Inferior parietal cortex (tissue), 1 donor: Measurements from ENCODE around the gene CEACAM21.
"Not testable (repeated sequence)": the region's sequence is repeated elsewhere in the genome, so short reads cannot be mapped to it uniquely, and the experiment has no call there.

Experiments
- DNase-seq: peaks from one replicate; pipeline ENCODE4 v3.0.0-alpha.2; 2016; ENCODE audit errors: extremely low spot score

CEACAM21 gene

DNA sequence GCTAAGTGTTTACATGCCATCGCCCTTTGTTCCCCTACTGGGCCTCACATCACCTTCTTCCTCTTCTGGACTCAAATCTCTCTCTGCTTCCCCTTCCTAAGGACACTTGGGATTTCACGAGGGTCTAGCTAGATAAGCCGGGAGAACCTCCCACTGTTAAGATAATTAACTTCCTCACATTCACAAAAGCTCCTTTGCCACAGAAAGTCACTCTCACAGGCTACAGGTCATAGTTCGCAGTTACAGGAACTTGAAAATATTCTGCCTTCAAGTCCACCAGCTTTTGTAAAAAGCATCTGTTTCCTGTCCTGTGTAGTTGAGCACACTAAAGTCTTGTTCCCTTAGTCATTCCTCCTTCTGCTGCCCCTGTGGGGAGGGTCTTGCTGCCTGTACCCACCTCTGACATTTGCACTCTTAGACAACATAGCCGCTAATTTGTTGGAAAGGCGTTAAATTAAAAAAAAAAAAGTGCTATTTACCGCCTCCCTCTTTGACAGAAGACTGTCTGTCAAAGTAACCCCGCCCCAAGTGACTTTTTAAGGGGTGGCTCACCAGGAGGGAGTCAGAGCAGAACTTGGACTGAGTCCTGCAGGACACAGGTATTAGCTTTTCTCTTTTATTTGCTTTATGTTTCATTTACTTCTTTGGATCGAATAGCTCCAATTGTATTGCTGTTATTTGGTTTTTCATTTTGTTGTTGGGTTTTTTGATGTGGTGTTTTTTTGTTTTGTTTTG is 26.8 kb upstream of the CEACAM21 start:
- no peak for DNase-seq

DNA sequence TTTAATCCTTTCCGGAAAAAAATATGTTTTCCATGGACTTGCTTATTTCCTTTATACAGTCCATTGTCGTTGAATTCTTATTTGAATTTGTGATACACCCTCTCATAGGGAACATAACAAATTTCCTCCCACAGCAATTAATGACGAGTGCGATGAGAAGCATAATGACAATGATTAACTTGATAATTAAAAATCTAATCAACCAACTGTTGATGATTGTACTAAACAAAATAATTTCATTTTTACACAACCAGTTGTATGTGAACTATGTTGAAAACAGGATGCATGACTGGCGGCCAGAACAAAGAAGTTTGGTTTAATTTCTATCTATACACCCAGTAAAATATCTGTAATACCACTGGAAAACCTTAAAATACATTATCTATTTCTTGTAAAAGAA is 26.1 kb upstream of the CEACAM21 start:
- DNase-seq = no peak

DNA sequence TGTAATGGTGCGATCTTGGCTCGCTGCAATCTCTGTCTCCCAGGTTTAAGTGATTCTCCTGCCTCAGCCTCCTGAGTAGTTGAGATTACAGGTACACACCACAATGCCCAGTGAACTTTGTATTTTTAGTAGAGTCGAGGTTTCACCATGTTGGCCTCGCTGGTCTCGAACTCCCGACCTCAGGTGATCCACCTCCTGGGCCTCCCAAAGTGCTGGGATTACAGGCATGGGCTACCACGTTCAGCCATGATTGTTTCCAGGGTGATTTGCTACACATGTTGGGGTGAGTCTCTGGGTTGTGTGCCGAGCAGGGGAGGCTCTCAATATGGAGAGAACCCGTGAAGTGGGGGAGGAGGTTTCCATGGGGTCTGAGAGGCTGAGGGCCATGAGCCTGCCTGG is 24.8 kb upstream of the CEACAM21 start:
- DNase-seq = no peak

DNA sequence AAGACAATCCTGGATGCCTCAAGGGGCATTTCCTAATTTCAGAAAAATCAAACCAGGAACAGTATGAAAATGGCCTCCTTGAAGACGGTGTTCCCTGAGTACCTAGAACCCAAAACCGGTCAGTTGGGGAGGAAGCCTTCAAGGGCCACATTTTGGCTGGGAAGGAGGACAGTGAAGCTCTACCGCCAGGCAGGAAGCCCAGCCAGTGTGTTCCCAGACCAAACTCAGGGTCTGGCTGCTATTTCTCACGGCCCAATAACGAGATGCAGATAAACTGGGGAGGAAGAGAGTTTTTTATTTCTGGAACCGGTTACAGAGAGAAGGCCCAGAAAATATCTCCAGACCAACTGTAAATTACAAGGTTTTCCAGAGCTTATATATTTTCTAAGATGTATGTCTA is 24.3 kb upstream of the CEACAM21 start:
- no peak for DNase-seq

DNA sequence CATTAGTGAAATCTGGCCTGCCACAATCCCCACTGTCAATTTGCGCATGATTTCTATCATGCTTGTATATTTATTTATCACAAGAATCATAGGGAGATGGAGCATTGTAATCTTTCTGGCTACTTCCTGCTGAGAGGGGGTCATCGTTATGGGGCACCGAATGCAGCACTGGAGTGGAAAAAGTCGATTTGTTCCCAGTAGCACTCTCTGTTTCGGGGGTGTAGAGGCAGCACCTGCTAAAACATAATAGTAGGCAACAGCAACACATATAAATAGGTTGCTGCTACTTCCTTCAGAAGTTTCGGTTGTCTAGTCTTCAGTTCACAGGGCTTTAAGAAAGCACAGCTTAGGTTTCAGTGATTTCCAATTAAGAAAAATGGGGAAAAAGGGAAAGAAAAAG is 23.4 kb upstream of the CEACAM21 start:
- DNase-seq = no peak

DNA sequence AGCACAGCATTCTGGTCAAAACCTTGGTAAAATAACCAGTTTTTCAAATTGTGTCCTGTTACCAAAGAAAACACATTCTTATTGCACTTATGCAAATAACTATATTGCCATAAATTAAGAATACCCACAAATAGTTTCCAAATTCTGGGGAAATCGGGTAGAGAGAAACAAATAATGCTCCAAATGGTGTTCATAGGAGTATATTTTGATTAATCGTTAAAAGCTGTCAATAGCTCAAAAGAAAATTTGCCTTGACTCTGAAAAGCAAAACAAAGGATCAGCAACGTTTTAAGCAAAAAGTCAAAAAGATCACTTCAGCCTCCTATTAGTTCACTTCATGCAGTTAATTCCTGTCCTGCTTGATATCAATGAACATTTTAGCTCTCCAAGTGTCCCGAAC is 22.2 kb upstream of the CEACAM21 start:
- no peak for DNase-seq

DNA sequence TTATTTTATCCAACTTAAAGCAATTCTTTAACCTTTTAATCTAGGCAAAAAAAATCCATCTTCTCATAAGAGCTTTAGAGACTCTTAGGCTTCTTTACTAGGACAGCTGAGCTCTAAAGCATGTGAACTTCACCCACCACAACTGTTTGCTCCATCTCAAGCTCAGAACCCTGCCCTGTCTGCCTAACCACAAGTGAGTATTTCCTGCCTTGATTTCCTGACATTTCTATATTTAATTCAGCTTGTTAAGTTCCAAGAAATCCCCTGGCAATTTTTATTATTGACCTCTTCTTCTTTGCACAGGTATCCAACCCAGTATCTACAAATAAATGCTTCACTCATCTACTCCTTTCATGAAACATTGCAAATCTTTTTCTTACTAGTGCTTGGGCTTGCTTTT is 21.1 kb upstream of the CEACAM21 start:
- DNase-seq = no peak

DNA sequence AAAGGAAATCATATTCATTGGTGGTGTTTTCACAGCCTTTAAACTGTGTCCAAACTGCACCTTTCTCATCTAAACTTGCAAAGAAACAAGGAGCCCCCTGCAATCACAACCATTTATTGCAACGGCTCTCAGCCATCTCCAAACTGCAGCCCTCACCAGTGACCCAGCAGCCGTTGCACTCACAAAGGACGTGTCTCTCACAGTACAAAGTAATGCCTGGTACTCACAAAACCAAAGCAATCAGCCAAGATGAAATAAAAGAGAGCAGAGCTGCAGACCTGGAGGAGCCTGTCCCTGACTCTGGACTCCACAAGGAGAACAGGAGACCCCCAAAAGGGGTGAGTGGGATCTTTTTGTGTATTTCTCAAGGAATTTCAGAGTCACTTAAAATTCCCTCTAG is 20.2 kb upstream of the CEACAM21 start:
- no peak for DNase-seq

DNA sequence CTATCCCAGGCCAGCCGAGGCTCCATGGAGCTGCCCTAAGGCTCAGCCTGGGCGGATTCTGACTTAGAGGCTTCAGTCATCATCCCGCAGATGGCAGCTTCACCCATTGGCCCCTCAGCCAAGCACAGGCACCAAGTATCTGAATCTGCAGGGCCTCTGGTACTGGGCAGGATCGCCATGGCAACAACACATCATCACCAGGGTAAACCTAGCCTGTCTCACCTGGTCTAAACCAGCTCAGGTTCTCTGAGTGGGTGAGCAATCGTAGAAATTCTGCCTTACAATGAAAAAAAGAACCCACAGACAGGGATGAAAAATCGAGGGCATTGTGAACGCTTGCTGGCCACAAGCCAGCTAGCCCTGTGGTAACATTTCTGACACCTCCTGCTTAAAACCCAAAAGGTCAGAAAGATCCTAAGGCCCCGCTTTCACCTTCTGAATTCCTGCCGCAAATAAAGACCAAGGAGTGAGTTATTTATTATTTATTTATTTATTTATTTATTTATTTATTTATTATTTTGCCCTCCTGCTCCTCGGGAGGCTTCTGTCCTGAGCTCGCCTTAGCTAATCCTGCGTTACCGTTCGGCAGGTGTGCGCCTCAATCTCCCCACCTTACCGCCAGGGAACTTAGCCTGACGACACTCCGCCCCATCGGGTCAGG is 12.0 kb upstream of the CEACAM21 start:
- no peak for DNase-seq

DNA sequence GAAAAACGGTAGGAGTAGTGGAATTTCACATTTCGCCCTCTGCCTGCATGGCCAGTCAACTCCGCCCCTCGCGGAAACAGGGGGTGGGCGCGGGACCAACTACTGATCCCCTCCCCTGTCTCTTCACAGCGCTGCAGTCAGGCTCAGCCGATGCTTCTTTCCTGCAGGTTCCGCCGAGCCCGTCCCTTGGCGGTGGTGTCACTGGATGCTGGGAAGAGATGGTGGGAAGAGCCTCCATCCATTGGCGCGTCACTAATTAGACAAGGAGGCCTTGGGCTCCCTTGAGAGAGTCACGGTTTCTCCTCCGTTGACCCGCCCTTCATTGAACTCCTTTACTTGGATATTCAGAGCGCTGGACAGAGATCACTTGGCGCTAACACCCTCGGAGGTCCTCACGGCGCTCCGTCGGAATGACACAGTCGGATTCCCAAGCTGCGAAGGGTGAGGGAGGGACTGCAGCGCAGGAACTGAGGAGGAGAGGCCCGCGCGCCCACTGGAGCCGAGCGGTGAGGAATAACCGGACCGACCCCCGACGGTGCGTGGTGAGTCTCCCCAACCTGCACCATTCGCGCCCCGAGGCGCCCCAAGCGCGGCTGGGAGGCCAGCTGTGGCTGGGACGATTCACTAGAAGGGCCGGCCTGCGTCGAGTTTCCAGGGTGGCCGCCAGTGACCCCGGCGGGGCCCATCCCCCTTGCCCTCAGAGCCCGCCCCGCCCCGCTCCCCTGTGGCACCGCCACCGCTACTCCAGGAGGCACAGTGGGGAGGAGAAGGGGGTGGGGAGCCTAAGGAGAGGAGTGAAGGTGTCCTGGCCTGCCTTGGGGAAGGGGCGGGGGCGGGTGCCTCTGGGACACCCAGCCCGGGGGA is 11.2 kb upstream of the CEACAM21 start:
- no peak for DNase-seq

DNA sequence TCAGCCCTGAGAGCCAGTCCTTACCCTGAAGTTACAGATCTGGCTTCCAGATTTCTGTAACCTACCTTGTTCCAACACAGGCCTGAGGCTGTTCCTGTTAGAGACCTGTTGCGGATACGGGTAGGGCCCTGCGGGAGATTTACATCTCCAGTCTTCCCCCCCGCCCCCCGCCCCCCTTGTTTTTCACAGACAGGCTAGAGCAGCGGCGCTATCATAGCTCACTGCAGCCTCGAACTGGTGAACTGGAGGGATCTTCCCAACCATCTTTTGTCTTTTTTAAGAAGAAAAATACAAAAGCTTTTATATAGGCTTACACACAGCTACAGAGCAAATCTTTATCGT is 10.6 kb upstream of the CEACAM21 start:
- no peak for DNase-seq

DNA sequence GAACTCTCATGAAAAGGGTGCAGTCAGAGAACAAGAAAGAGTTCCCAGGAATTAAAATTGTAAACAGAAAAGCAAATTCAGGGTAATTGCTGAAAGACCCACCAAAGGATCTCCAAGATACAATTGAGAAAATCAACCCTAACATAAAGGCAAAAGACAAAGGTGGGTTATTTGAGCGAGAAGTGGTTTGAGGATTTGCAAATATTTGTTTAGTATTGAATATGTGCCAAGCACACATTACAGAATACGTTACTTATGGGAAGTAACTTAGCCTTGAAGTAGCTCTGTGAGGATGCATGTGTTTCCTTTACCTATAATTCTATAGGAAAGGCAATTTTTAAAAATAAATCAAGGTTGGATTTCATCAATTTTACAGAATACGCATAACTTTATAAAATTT is 10.0 kb upstream of the CEACAM21 start:
- no peak for DNase-seq

DNA sequence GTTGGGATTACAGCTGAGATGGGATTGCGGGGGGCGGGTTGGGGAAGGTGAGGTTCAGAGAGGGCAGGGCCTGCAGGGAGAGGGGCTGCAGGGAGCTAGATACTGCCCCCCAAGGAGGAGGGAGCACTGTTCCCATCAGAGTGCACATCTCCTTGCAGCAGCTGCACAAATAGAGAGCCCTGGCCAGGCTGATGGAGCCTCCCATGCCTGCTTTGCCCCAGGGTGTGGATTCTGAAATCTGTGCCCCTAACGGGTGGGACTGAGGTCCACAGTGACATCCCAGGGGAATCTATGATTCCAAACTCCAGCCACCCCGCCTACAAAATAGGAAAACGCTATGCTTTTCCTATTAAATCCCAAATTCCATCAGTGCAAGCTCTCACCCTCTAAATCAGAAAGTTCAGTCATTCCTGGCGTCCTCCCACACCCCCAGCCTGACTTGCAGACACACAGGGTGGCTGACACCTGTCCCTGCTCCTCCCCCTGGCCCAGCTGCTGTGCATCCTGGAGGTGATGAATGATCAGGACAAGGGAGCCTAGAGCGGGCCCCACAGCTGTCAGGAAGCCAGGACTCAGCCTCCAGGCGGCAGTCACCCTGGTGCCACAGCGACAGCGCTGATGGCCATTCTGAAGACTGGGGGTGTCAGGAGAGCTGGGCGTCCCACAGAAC is 6.3 kb upstream of the CEACAM21 start:
- no peak for DNase-seq

DNA sequence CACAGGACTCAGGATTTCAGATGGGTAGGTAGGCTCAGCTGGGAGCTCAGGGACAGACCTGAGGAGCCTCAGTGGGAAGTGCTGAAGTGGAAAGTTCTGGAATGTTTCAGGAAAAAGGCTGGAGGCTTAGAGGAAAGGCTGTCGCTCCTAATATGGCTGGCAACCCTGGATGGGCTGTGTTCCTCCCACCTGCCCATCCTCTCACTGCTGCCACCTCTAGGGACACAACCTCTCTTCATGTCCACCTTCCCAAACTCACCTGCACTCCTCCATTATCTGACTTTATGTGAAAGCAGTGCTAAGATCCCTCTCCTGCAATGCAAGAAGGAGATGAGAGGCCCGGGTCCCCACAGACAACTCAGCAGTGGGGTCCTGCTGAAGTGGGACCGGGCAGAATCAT is 5.8 kb upstream of the CEACAM21 start:
- no peak for DNase-seq

DNA sequence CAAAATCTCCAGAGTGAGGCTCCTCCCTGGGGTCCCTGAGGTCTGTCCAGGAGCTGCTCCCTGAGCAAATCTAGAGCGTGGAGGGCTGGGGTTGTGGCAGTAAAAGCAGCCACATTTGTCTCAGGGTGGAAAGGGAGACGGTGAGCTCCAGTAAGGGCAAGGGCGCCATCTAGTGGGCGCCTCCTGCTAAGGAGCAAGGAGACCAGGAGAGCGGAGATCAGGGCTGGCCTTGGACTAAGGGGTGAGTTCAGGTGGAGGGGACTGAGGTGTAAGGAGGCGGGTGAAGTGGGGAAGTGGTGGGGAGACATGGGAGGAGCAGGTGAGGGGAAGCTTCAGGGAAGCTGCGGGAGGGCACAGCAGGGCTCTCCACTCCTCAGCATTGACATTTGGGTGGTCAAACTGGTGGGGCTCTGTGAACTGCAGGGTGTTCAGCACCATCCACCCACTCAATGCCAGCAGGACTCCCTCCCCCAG is 5.3 kb upstream of the CEACAM21 start:
- peak; percentile 68 for DNase-seq

DNA sequence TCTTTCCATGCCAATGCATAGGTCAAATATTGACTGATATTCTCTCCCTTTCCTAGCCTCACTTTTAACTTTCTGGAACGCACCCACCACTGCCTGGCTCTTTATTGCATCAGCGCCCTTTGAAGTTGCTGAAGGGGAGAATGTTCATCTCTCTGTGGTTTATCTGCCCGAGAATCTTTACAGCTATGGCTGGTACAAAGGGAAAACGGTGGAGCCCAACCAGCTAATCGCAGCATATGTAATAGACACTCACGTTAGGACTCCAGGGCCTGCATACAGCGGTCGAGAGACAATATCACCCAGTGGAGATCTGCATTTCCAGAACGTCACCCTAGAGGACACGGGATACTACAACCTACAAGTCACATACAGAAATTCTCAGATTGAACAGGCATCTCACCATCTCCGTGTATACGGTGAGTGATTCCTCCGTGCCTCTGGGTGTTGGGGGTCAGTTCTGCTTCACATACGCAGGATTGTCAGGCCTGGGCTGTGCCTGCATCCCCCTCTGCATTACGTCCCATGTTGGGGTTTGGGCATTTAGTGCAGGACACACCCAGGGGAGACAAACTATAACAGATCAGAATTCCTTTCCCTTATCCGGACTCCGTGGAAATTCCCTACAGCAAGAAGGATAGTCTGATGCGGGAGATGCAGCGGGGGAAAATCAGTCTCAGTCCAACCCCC is 1.3 kb downstream of the CEACAM21 start:
- DNase-seq = no peak

DNA sequence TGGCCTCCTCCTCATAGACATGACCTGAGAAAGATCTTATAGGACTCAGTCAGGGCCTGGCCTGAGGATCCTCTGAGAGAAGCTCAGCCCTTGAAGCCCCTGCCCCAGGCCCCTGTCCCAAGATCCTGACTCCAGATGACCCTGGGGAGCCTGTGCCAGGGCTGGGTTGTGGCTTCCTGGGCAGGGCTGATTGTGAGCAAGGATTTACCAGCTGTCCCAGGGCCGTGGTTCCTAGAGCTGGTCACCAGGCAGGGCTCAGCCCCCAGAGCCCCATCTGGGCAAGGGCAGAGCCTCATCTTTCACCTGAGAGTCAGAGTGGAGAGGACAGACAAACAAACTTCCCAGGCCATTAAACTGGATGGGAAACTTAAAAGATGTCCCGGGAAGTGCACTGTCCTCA is 1.9 kb downstream of the CEACAM21 start:
- DNase-seq = no peak

DNA sequence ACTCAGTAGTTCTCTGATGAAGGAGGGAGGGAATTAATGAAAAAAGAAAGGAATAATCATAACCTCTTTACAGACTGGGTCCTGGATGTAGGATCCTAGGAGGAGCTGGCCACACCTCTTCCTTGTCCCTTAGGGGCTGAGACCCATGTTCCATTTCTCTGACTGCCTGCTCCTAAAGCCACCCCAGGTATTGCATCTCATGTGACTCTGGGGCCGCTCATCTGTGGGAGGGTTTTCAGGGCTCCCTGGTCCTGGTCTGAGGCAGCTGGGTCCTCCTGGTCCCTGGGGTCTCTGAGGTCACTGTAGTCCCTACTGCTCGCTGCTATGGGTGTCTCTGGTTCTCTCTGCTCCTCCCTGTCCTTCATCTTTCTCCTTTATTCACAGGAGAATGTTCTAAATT is 2.9 kb downstream of the CEACAM21 start:
- DNase-seq = no peak

DNA sequence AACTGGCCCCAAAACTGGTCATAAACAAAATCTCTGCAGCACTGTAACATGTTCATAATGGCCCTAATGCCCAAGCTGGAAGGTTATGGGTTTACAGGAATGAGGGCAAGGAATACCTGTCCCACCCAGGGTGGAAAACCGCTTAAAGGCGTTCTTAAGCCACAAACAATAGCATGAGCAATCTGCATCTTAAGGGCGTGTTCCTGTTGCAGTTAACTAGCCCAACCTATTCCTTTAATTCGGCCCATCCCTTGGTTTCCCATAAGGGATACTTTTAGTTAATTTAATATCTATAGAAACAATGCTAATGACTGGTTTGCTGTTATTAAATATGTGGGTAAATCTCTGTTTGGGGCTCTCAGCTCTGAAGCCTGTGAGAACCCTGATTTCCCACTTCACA is 5.1 kb downstream of the CEACAM21 start:
- not testable (repeated sequence) for DNase-seq

DNA sequence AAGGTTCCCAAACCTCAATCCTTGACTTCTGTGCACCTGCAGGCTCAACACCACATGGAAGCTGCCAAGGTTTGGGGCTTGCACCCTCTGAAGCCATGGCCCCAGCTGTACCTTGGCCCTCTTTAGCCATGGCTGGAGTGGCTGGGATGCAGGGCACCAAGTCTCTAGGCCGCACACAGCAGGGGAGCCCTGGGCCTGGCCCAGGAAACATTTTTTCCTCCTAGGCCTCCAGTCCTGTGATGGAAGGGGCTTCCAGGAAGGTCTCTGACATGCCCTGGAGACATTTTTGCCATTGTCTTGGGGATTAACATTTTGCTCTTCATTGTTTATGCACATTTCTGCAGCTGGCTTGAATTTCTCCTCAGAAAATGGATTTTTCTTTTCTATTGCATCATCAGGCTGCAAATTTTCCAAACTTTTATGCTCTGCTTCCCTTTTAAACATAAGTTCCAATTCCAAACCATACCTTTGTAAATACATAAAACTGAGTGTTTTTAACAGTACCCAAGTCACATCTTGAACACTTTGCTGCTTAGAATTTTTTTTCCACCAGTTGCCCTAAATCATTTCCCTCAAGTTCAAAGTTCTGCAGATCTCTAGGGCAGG is 6.7 kb downstream of the CEACAM21 start:
- DNase-seq = not testable (repeated sequence)

DNA sequence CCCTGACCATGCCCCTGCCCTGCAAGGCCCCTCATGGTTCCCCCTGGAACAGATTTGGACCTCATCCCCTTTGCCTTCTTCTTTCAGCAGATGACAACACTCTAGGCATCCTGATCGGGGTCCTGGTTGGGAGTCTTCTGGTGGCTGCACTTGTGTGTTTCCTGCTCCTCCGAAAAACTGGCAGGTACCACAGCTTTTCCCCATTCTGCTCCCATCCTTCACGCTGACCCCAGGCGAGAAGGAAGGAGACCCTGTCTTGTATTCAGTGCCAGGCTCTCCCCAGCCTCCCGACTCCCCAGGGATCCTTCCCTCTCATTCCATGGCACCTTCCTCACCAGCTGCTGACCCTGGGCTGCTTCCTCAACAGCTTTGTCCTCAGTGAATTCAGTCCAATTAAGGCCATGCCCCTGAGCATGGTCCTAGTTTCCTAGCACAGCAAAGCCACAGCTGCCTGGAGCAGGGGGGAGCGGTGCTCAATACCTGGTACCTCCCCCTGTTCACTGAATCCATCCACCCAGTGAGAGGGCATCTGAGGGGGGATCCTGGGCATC is 8.4 kb downstream of the CEACAM21 start:
- DNase-seq = no peak
